Right lobe of liver (tissue), 6 donors: Measurements from ENCODE around the gene ALDOC. TPM values are rescaled to one million over a fixed set of nuclear protein-coding genes. Genes with fewer than 3 reads are reported as not detected.

Experiments
- ATAC-seq, 4 donors: fragments of 200-7000 bp; cut with Tn5 transposase; one replicate each; pipeline ENCODE4 v1.9.1; 2020; ENCODE audit warnings: mild to moderate bottlenecking in 4 of 4, moderate library complexity in 4 of 4
- DNase-seq, 3 donors: peaks; one replicate each; pipeline ENCODE4 v3.0.0-alpha.2; 2020
- H3K27ac ChIP-seq, 3 donors: fragments of 200-600 bp; one replicate each; pipeline ENCODE4 v1.8.0; 2022
- H3K27me3 ChIP-seq, 2 donors: fragments of 200-600 bp; one replicate each; pipeline ENCODE4 v1.8.0; 2022
- H3K36me3 ChIP-seq, 4 donors: fragments of 200-600 bp; sonication (generic) in 1 of 4; one replicate each; pipeline versions ENCODE4 v1.5.1 to v1.8.0; 2017 to 2022; ENCODE audit warnings: control low read depth in 1 of 4
- H3K4me1 ChIP-seq, 4 donors: fragments of 200-600 bp; sonication (generic) in 1 of 4; one replicate each; pipeline versions ENCODE4 v1.5.1 to v1.8.0; 2017 to 2022; ENCODE audit warnings: control low read depth in 1 of 4
- H3K4me3 ChIP-seq, 3 donors: fragments of 200-600 bp; one replicate each; pipeline ENCODE4 v1.8.0; 2022
- H3K9me3 ChIP-seq, 4 donors: fragments of 200-600 bp; sonication (generic) in 1 of 4; one replicate each; pipeline versions ENCODE4 v1.5.1 to v1.8.0; 2017 to 2022; ENCODE audit warnings: control low read depth in 1 of 4
- POLR2A ChIP-seq: fragments of 450-650 bp; IDR thresholded peaks from one replicate; pipeline ENCODE4 v1.6.1; 2017; ENCODE audit warnings: antibody characterized with exemption, mild to moderate bottlenecking
- WGBS: methylation state at CpG from one replicate; pipeline ENCODE4 v1.1.6; 2018; ENCODE audit warnings: low coverage, low lambda C conversion rate; ENCODE audit not compliant: insufficient coverage; ENCODE audit errors: missing lambda C conversion rate; 5-methylcytosine and 5-hydroxymethylcytosine counted together
- intact Hi-C, 2 donors: fragments of 100-400 bp; cut with DNase I; formaldehyde crosslinking; loops; one replicate each; pipeline versions ENCODE4 v1.11.2 to v1.14.1; 2022
- total RNA-seq, 6 experiments: library from RNA; depleted of rRNA in 2 of 6; stranded (reverse); fragments of >200 nt in 2 of 6; fragmentation: NEBNext Ultra II Directional in 3 of 6; extraction: Animal tissue kit (Norgen Biotek cat#: 25700) in 3 of 6; gene quantifications; one replicate each; pipeline versions ENCODE4 v1.1.0 to v1.2.4, GENCODE V29; 2016 to 2023
- TF ChIP-seq, protein P1 (sequence below), 4 donors: fragments of 200-600 bp in 3 of 4; fragments of 450-650 bp in 1 of 4; IDR thresholded peaks; one replicate each; pipeline versions ENCODE4 v1.5.1 to v1.8.0; 2016 to 2022; ENCODE audit warnings: antibody characterized with exemption in 4 of 4, mild to moderate bottlenecking in 2 of 4
- donor health status: DM: no; HTN: yes; CAD: no.
- donor health status: DM: no; HTN: no; CAD: no.
- donor health status: DM: no; HTN: no; CAD: no.
- donor health status: DM: no; HTN: yes; CAD: no.
- donor health status: DM: no; HTN: yes; CAD: no.

ALDOC gene
- total RNA-seq, 6 experiments from 2014 or later: 36.0 to 76.6 (median 48.9) TPM

DNA sequence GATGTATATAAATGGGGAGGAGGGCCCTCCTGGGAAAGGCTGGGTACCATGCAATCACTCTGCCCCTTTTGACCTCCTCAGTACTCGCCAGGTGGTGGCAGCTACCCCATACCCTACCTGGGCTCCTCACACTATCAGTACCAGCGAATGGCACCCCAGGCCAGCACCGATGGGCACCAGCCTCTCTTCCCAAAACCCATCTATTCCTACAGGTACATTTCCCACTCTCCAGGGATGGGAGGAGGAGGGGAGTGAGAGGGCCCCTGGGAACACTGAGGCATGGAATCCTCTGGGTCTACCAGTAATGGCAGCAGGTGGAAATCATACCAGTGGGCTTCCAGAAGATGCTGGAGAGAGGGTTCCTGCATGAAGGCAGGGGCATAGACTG lies 47.7 kb downstream of the ALDOC start:
- ATAC-seq: no peak
- no peak overlapping the region for H3K4me3 ChIP-seq
- WGBS: 60% methylated on average over 1 of the region's 3 CpGs
- H3K36me3 ChIP-seq: no peaks in the 10 kb centered on the region
- DNase-seq: no peak
- intact Hi-C loops: no loop called here
- no peak for TF ChIP-seq POLR2A
- TF ChIP-seq, protein P1, sequence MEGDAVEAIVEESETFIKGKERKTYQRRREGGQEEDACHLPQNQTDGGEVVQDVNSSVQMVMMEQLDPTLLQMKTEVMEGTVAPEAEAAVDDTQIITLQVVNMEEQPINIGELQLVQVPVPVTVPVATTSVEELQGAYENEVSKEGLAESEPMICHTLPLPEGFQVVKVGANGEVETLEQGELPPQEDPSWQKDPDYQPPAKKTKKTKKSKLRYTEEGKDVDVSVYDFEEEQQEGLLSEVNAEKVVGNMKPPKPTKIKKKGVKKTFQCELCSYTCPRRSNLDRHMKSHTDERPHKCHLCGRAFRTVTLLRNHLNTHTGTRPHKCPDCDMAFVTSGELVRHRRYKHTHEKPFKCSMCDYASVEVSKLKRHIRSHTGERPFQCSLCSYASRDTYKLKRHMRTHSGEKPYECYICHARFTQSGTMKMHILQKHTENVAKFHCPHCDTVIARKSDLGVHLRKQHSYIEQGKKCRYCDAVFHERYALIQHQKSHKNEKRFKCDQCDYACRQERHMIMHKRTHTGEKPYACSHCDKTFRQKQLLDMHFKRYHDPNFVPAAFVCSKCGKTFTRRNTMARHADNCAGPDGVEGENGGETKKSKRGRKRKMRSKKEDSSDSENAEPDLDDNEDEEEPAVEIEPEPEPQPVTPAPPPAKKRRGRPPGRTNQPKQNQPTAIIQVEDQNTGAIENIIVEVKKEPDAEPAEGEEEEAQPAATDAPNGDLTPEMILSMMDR (IDR thresholded peaks at IDR 0.05): no peak
- no peaks in the 10 kb centered on the region for H3K27me3 ChIP-seq
- no peaks in the 10 kb centered on the region for H3K9me3 ChIP-seq
- no peaks in the 10 kb centered on the region for H3K4me1 ChIP-seq
- H3K27ac ChIP-seq: no peak overlapping the region

DNA sequence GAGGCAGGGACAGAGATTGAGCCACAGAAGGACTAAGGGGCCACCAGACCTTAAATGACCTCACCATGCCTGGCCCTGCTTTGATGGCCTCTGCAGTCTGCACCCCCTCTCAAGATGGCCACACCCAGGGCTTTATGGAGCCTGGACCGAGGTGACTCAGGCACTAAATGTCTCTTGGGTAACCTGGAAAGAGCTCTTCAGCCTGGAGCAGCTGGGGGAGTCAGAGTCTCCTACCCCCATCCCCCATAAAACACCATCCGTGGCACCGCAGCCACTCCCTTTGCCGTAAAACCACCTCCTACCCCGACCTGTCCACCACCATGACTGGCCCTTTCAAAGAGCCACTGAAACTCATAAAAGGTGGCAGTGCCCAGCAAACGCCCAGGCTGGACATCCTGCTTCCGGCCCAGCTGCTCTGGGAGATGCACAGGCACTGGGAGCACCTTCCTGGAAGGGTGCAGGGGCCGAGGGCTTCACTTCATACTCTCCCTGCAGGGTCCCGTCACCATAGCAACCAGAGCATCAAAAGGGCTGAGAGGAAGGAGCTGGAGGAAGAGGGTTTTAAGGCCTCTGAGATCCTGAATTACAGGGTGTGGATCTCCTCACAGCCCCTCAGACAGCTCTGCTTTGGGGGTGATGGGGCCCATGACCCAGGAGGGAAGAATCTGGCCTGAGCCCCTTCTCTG lies 48.2 kb downstream of the ALDOC start:
- intact Hi-C loops: no loop called here
- no peak for ATAC-seq
- no peak for TF ChIP-seq POLR2A
- TF ChIP-seq, protein P1 (IDR thresholded peaks at IDR 0.05): no peak

DNA sequence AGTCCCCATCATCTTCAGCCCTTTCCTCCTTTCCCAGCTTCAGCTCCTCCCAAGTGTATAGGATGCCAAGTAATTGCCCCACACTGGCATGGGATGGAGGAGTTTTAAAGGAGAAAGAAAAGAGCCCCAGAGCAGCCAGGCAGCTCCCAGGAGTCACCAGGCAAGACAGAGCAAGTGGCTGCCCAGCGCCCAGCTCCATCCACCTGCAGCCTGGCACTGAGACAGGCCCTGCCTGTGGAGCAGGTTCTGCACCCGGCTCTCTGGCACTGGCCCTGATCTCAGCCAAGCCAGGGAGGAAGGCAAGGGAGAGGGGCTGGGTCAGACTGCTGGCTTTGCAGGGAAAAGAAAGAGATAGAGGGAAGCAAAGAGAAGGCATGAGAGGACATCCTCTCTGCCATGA lies 48.8 kb downstream of the ALDOC start:
- Histone ChIP-seq H3K36me3 (no peaks in the 10 kb centered on the region), H3K4me1 (no peaks in the 10 kb centered on the region), H3K4me3 (no peak overlapping the region), H3K27ac (no peak overlapping the region), H3K27me3 (no peaks in the 10 kb centered on the region), H3K9me3 (no peaks in the 10 kb centered on the region)
- ATAC-seq (no peak), DNase-seq (no peak)
- WGBS: 86% methylated on average over 1 of the region's 2 CpGs
- no peak for TF ChIP-seq POLR2A
- TF ChIP-seq, protein P1 (IDR thresholded peaks at IDR 0.05): no peak
- intact Hi-C loops: no loop called here

More for the DNA sequence above, 48.2 kb downstream of the ALDOC start:
- H3K4me3 ChIP-seq: no peak overlapping the region
- 93% methylated on average over 5 of the region's 9 CpGs for WGBS
- H3K36me3 ChIP-seq: no peaks in the 10 kb centered on the region
- H3K4me1 ChIP-seq: no peaks in the 10 kb centered on the region
- H3K27ac ChIP-seq: no peak overlapping the region
- H3K9me3 ChIP-seq: no peaks in the 10 kb centered on the region
- no peak for DNase-seq
- H3K27me3 ChIP-seq: no peaks in the 10 kb centered on the region

- H3K4me3 ChIP-seq: no peak overlapping the region
- intact Hi-C loops: no loop called here
- DNase-seq: no peak
- no peak for ATAC-seq
- H3K27ac ChIP-seq: no peak overlapping the region
- no peaks in the 10 kb centered on the region for H3K36me3 ChIP-seq
- no peaks in the 10 kb centered on the region for H3K9me3 ChIP-seq
- TF ChIP-seq POLR2A: no peak
- TF ChIP-seq, protein P1 (IDR thresholded peaks at IDR 0.05): no peak
- WGBS: 83% methylated on average over 2 of the region's 2 CpGs
- no peaks in the 10 kb centered on the region for H3K27me3 ChIP-seq
- H3K4me1 ChIP-seq: no peaks in the 10 kb centered on the region
These were observed 49.5 kb downstream of the ALDOC start for GRCh38 chr17:28527181-28527681.
